HAP-1 (cell line): Measurements from ENCODE around the gene RNF5.
"Not testable (repeated sequence)": the region's sequence is repeated elsewhere in the genome, so short reads cannot be mapped to it uniquely, and the experiment has no call there.

Experiments
- DNase-seq, 2 experiments: peaks; one replicate each; pipeline ENCODE4 v3.0.0-alpha.2; 2016 to 2020; ENCODE audit warnings: low spot score in 2 of 2
- H3K27me3 ChIP-seq: fragments of 250-450 bp; sonication (Bioruptor Pico); 2 replicates; pipeline ENCODE4 v1.5.1; 2020; ENCODE audit warnings: low read depth, mild to moderate bottlenecking, moderate library complexity
- H3K36me3 ChIP-seq: fragments of 250-450 bp; sonication (Bioruptor Pico); replicated peaks from 2 replicates; pipeline ENCODE4 v1.5.1; 2020; ENCODE audit warnings: mild to moderate bottlenecking
- H3K4me1 ChIP-seq: fragments of 250-450 bp; sonication (Bioruptor Pico); 2 replicates; pipeline ENCODE4 v1.5.1; 2020; ENCODE audit warnings: mild to moderate bottlenecking
- H3K4me3 ChIP-seq: fragments of 250-450 bp; sonication (Bioruptor Pico); 2 replicates; pipeline ENCODE4 v1.5.1; 2020; ENCODE audit warnings: mild to moderate bottlenecking, moderate library complexity
- H3K9me3 ChIP-seq: fragments of 250-450 bp; sonication (Bioruptor Pico); 2 replicates; pipeline ENCODE4 v1.5.1; 2020; ENCODE audit warnings: mild to moderate bottlenecking, moderate library complexity
- in situ Hi-C: fragments of 300-500 bp; cut with MboI; formaldehyde crosslinking; loops from 3 replicates; pipeline ENCODE4 v1.14.3; 2020; ENCODE audit warnings: low sequenced_read_pairs, inconsistent platforms, mixed read lengths

The RNF5 gene

GRCh38 chr6:32185681-32186131 lies 7.5 kb downstream of the RNF5 start:
- H3K4me1 ChIP-seq, in situ Hi-C loops, H3K9me3 ChIP-seq, H3K27me3 ChIP-seq, H3K4me3 ChIP-seq: not testable (repeated sequence)
- H3K36me3 ChIP-seq = peaks cover 38% of the 10 kb centered on the region
- DNase-seq = peak; percentile 29 to 79

- H3K4me3 ChIP-seq, H3K9me3 ChIP-seq, DNase-seq, H3K4me1 ChIP-seq, H3K27me3 ChIP-seq, in situ Hi-C loops: not testable (repeated sequence)
- H3K36me3 ChIP-seq = peaks cover 32% of the 10 kb centered on the region
Observed at GRCh38 chr6:32186151-32186840, 8.1 kb downstream of the RNF5 start.

GRCh38 chr6:32187009-32187709 lies 9.0 kb downstream of the RNF5 start:
- no peak for DNase-seq
- H3K4me3 ChIP-seq = no peak overlapping the region
- no peaks in the 10 kb centered on the region for H3K9me3 ChIP-seq
- H3K36me3 ChIP-seq = peaks cover 31% of the 10 kb centered on the region
- no peaks in the 10 kb centered on the region for H3K27me3 ChIP-seq
- in situ Hi-C loops = no loop called here
- H3K4me1 ChIP-seq = peaks cover 5% of the 10 kb centered on the region; the same call in 1 of the 2 replicates

GRCh38 chr6:32187725-32188380 lies 9.6 kb downstream of the RNF5 start:
- DNase-seq, H3K4me1 ChIP-seq, in situ Hi-C loops, H3K27me3 ChIP-seq, H3K4me3 ChIP-seq, H3K9me3 ChIP-seq: not testable (repeated sequence)
- peaks cover 31% of the 10 kb centered on the region for H3K36me3 ChIP-seq

- Histone ChIP-seq H3K9me3 (no peaks in the 10 kb centered on the region), H3K4me3 (peak overlapping the region; percentile 52), H3K4me1 (peaks cover 5% of the 10 kb centered on the region; the same call in 1 of the 2 replicates), H3K36me3 (peaks cover 31% of the 10 kb centered on the region), H3K27me3 (no peaks in the 10 kb centered on the region)
- in situ Hi-C loops = no loop called here
- DNase-seq = no peak
Observed at GRCh38 chr6:32188381-32189068, 10.3 kb downstream of the RNF5 start.

- DNase-seq = no peak
- Histone ChIP-seq H3K4me1 (peaks cover 5% of the 10 kb centered on the region; the same call in 1 of the 2 replicates), H3K36me3 (peaks cover 30% of the 10 kb centered on the region), H3K4me3 (peak overlapping the region; percentile 52), H3K9me3 (no peaks in the 10 kb centered on the region), H3K27me3 (no peaks in the 10 kb centered on the region)
- in situ Hi-C loops = no loop called here
Observed at GRCh38 chr6:32189069-32189741, 11.0 kb downstream of the RNF5 start.

- H3K4me3 ChIP-seq = peak overlapping the region; percentile 52
- H3K36me3 ChIP-seq = peaks cover 27% of the 10 kb centered on the region
- H3K27me3 ChIP-seq = no peaks in the 10 kb centered on the region
- no peak for DNase-seq
- peaks cover 5% of the 10 kb centered on the region; the same call in 1 of the 2 replicates for H3K4me1 ChIP-seq
- in situ Hi-C loops = no loop called here
- H3K9me3 ChIP-seq = no peaks in the 10 kb centered on the region
Observed at GRCh38 chr6:32189742-32190053, 11.5 kb downstream of the RNF5 start.

- Histone ChIP-seq H3K4me1 (peaks cover 10% of the 10 kb centered on the region; the same call in 1 of the 2 replicates), H3K36me3 (peaks cover 27% of the 10 kb centered on the region), H3K4me3 (peak within 1 kb of the TSS; percentile 52), H3K9me3 (no peaks in the 10 kb centered on the region), H3K27me3 (no peaks in the 10 kb centered on the region)
- peak; percentile 92 to 96 for DNase-seq
- in situ Hi-C loops = no loop called here
Observed at GRCh38 chr6:32190054-32190851, 12.0 kb downstream of the RNF5 start, which contains the start of gene PBX2. Gene PBX2, minus strand, starts transcription at chr6:32190202. Its CDS starts 287 bp downstream, at chr6:32189915.

- Histone ChIP-seq H3K9me3 (no peaks in the 10 kb centered on the region), H3K36me3 (peaks cover 25% of the 10 kb centered on the region), H3K27me3 (no peaks in the 10 kb centered on the region), H3K4me1 (peaks cover 10% of the 10 kb centered on the region; the same call in 1 of the 2 replicates), H3K4me3 (no peak overlapping the region)
- in situ Hi-C loops = no loop called here
- DNase-seq = no peak
Observed at GRCh38 chr6:32190911-32191677, 12.9 kb downstream of the RNF5 start.

GRCh38 chr6:32191696-32192607 lies 13.7 kb downstream of the RNF5 start:
- no peaks in the 10 kb centered on the region for H3K27me3 ChIP-seq
- DNase-seq = no peak
- no peak overlapping the region for H3K4me3 ChIP-seq
- H3K9me3 ChIP-seq = no peaks in the 10 kb centered on the region
- in situ Hi-C loops = no loop called here
- H3K4me1 ChIP-seq = peaks cover 17% of the 10 kb centered on the region
- H3K36me3 ChIP-seq = peaks cover 16% of the 10 kb centered on the region

GRCh38 chr6:32192608-32193039 lies 14.4 kb downstream of the RNF5 start, which contains the start of gene GPSM3:
Gene GPSM3, minus strand, starts transcription at chr6:32192643. Its CDS starts 130 bp downstream, at chr6:32192513.
- Histone ChIP-seq H3K4me3 (no peak within 1 kb of the TSS), H3K27me3 (no peaks in the 10 kb centered on the region), H3K4me1 (peaks cover 17% of the 10 kb centered on the region), H3K36me3 (peaks cover 10% of the 10 kb centered on the region), H3K9me3 (no peaks in the 10 kb centered on the region)
- DNase-seq = peak in 1 of 2 experiments; percentile 40
- in situ Hi-C loops = no loop called here
